Inflammatory macrophage treated with lipopolysaccharide for 4 hours (primary cell): Measurements from ENCODE around the gene CCDC50.

ENCODE experiments used
- DNase-seq: peaks from one replicate; pipeline ENCODE4 v3.0.0-alpha.2; 2020

The CCDC50 gene

DNA sequence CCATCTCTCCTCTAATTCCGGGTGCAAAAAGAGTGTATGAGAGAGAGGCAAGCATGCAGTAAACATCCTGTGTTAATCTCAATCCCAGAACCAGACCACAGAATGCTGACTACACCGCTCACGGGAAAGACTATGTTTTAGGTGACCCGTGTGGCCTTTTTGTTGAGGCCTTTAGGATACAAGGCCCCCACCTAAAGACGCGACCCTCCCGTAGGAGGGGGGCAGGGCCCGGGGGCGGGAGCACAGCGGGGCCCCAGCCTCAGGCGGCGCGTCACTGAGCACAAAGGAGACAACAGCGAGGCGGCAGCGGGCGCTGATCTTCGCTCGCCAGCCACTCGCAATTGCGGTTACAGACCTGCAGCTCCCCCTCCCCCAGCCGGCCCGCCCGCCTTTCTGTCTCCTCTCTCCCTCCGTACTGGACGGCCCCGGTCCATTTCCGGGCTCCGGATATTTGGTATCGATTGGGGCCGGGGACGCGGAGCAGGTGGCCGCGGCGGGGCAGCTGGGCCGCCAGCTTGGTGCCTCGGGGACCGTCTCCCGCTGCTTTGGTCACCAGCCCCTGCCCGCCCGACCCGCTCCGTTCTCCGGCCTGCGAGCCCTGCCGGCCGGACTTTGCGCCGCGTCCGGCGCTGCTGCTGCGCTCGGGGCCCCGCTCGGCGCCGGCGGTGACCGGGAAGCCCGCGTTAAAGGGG lies at the start of gene CCDC50:
Gene CCDC50, plus strand, starts transcription at position 433 of the 692 bp plus-strand sequence. CDS start 281 bp downstream, outside the sequence.
- peak; percentile 67 for DNase-seq

DNA sequence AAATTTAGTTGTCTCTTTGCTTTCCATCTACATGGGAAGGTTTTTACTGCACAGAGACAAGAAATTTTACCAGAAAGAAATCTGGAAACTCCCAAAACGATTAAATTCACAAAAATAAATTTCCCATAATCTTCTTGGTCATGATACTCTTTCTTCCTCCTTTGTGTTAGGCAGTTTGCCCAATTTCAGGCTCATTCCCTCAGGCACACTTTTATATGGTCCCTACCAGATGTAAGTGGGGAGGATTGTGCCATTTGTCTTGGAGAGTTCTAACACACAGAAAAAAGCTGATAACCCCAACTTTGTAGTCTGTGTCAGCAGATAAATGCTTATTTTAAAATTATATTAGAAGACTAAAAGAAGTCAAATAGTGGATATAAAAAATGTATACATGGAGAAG lies 49.1 kb upstream of the CCDC50 start:
- DNase-seq, result no peak

DNA sequence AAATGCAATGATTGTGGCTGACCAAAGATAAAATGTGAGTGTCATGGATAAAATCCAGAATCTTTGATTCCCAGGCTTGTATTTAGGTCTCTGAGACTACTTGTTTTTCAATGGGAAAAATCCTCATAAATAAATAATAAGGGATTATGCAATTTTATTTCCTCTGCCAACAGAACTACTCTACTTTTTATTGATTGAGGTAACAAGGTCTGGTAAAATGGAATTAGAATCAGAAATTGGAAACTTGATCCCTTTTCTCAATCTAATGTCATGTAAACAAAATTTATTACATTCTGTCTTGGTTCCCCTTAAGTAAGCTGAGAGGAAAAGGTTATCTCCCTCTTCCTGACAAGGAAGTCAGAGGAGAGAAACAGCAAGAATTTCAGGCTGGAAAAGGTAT lies 48.3 kb upstream of the CCDC50 start:
- DNase-seq, result no peak

DNA sequence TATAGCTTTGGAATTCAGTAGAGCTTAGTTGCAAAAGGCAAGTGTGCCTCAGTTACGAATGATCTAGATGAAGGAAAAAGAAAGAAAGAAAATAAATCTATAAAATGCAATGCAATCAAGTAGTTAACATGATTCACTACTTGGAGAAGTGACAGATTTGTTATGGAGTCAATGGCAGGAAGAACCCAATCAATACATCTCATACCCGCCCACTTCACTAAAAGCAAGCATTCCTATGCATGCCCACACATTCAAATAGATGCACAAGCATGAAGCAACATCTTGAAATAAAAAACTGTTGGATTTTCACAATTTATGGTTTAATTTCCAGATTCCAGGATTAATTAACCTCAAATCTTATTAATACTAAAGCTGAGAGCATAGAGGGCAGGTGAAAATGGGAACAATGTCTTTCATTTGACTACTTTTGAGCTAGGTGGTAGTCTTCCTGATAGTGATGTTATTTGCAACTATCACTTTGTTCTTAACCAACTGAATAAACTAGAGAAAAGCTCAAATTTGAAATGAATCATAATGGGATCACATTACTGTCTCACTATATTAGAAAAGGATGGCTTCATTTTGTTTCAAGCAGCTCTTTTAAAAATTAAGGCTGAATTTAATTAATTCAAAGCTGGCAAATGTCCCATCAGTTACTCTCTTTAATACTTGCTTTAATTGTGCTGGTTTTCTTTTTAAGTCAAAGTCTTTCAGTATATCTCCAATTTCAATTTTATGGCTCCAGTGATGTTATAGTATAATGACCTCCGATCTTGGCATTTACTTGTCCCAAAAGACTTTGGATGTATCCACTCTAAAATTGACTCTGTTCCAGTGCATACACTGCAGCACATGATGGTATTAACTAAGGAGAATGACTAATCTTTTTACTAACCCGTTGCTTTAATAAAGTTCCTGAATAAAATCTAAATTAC lies 46.7 kb upstream of the CCDC50 start:
- no peak for DNase-seq

- no peak for DNase-seq
Measured at GRCh38 chr3:191283400-191283799, 45.8 kb upstream of the CCDC50 start.

DNA sequence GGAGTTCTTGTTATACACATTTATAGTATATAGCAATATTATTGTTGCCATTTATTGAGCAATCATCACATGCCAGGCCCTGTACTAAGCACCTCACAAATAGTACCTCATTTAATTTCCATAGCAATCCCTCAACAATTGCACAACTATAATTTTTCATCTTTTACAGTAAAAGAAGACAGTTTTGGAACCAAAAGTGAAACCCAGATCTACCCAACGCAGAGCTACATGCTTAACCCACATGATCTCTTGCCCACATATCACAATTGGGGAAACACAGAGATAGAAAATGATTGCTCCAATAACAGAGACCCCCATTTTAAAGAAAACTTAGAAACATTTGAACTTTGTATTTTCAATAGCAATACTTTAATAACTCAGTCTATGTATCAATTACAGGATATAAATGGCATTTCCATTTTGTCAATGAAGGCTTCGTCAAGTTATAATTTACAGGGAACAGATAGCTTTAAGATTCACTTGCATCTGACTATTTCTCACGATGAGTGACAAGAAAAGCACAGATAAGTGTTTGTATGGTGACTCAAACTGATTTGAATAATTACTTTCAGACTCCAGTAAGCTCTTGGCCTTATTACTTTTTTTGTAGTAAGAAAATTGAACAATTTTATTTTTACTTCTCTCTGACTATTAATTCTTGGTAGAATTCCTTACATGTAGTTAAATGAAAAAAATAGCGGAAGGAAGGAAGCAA lies 38.7 kb upstream of the CCDC50 start:
- DNase-seq, result peak; percentile 83

DNA sequence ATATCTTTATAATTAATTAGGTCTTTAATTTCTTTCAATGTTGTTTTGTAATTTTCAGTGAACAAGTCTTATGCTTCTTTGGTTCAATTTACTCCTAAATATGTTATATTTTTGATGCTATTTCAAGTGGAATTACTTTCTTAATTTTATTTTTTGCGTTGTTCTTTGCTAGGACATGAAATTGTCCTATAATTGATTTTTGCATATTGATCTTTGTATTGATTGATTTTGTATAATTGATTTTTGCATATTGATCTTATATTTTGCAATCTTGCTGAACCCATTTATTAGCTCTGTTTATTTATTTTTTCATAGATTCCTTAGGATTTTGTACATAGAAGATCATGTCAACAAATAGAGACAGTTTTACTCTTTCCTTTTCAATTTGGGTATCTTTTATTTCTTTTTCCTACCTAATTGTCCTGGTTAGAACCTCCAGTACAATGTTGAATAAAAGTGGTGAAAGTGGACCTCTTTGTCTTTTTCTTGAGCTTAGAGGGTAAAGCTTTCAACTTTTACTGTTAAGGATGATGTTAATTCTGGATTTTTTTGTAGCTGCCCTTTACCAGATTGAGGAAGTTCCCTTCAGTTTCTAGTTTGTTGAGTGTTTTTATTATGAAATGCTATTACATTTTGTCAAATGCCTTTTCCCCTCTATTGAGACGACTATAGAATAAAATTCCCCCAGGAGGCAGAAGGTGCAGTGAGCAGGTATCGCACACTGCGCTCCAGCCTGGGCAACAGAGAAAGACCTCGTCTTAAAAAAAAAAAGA lies 36.8 kb upstream of the CCDC50 start:
- DNase-seq, result peak; percentile 72

- DNase-seq, result no peak
Measured at GRCh38 chr3:191294291-191294690, 34.9 kb upstream of the CCDC50 start.

GRCh38 chr3:191296041-191296541 lies 33.1 kb upstream of the CCDC50 start:
- DNase-seq, result peak; percentile 30

GRCh38 chr3:191298846-191299245 lies 30.3 kb upstream of the CCDC50 start:
- no peak for DNase-seq

DNA sequence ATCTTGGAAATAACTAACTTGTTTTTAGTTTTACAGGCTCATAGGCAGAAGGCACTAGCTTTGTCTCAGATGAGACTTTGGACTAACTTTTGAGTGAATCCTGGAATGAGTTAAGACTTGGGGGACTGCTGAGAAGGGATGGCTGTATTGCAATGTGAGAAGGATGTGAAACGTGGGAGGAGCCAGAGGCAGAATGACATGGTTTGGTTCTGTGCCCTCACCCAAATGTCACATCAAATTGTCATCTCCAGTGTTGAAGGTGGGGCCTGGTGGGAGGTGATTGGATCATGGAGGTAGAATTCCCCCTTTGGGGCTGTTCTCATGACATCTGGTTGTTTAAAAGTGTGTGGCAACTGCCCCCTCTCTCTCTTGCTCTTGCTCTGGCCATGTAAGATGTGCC lies 28.8 kb upstream of the CCDC50 start:
- DNase-seq, result peak; percentile 8

GRCh38 chr3:191301017-191301416 lies 28.2 kb upstream of the CCDC50 start:
- DNase-seq, result peak; percentile 86

GRCh38 chr3:191301782-191302411 lies 27.3 kb upstream of the CCDC50 start:
- no peak for DNase-seq

- DNase-seq, result no peak
Measured at GRCh38 chr3:191302451-191302850, 26.7 kb upstream of the CCDC50 start.

DNA sequence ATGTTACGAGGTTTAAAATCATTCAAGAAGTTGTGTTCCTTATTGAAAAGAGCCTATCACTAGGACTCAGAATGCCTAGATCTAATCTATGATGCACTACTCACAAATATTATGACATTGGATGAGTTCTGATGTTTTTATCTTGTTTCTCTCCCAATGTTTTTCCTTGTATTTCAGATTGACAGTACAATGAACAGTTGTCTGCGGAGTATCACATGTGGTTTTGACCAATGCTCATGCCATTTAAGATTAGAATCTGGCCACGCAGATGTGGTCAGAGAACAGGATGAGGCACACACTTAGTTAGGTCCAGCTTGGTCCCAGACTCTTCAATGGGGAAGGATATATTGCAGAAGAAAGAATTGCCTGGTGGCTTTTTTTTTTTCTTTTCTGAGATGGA lies 25.6 kb upstream of the CCDC50 start:
- no peak for DNase-seq

- no peak for DNase-seq
Measured at GRCh38 chr3:191306428-191306827, 22.8 kb upstream of the CCDC50 start.

DNA sequence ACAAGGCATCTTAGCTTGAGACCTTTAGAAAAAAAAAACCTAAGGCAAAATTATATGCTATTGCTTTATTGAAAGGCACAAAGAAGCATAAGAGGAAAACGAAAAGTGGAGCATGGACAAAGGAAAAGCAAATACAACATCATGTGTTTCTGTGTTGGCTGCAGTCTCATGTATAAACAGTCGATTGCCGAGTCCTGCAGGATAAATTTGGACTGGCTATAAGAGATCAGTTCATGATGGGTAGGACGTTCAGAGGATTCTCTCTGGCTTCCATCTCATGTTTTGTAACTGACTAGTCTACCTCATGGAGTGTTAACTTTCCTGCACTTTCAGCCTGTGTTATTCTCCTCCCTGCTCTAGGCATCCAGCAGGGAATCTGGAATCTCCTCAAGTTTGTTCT lies 21.9 kb upstream of the CCDC50 start:
- DNase-seq, result no peak

DNA sequence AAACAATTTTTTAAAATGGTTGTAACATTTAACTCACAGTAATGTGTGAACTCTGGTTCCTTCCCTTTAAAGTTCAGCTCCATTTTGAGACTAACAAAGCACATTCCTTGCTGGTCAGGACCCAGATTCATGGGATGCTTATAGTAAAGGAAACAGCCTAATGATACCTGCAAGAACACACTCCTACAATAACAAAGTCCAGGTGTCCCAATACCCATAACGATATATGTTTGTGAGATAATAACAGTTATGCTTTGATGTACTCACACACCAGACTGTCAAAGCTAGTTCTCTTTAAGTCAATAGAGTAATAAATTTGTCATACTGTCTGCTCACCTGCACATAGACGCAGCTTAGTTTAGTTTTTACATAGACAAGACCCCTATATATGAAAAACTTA lies 15.9 kb upstream of the CCDC50 start:
- no peak for DNase-seq

- DNase-seq, result no peak
Measured at GRCh38 chr3:191314109-191314728, 15.0 kb upstream of the CCDC50 start.

GRCh38 chr3:191316876-191317603 lies 12.2 kb upstream of the CCDC50 start:
- DNase-seq, result no peak

- DNase-seq, result no peak
Measured at GRCh38 chr3:191320316-191320715, 8.9 kb upstream of the CCDC50 start.
